Right cardiac atrium (tissue), 5 donors: ENCODE results near the gene BOK. TPM values are rescaled to one million over a fixed set of nuclear protein-coding genes. Genes with fewer than 3 reads are reported as not detected.
"Not testable (repeated sequence)": the region's sequence is repeated elsewhere in the genome, so short reads cannot be mapped to it uniquely, and the experiment has no call there.

Experiments used
- ATAC-seq, 2 donors: fragments of 200-7000 bp; cut with Tn5 transposase; one replicate each; pipeline versions ENCODE4 v1.8.0 to v1.9.1; 2020; ENCODE audit warnings: moderate library complexity in 2 of 2, mild to moderate bottlenecking in 1 of 2
- DNase-seq, 3 donors: peaks; one replicate each; pipeline ENCODE4 v3.0.0-alpha.2; 2020
- H3K27ac ChIP-seq: one replicate; pipeline ENCODE4 v1.5.1; 2013; ENCODE audit warnings: mild to moderate bottlenecking, low read length, control low read depth, moderate library complexity
- H3K27me3 ChIP-seq: one replicate; pipeline ENCODE4 v1.6.1; 2013; ENCODE audit not compliant: control insufficient read depth, insufficient read depth
- H3K4me1 ChIP-seq: one replicate; pipeline ENCODE4 v1.6.1; 2013; ENCODE audit warnings: low read length; ENCODE audit not compliant: control insufficient read depth, insufficient read depth
- H3K4me3 ChIP-seq: one replicate; pipeline ENCODE4 v1.5.1; 2013; ENCODE audit warnings: low read length, control low read depth
- H3K9me3 ChIP-seq: one replicate; pipeline ENCODE4 v1.6.1; 2013; ENCODE audit warnings: low read length; ENCODE audit not compliant: control insufficient read depth
- WGBS: extraction: QIAGEN DNeasy Blood & Tissue Kit; methylation state at CpG from one replicate; pipeline ENCODE4 v1.1.7; 2013; 5-methylcytosine and 5-hydroxymethylcytosine counted together
- intact Hi-C, 4 donors: fragments of 100-400 bp; cut with DNase I; formaldehyde crosslinking; loops; one replicate each; pipeline versions ENCODE4 v1.11.0 to v1.14.0; 2022 to 2023
- polyA plus RNA-seq: library from polyadenylated mRNA; stranded (reverse); fragments of 200-250 nt; gene quantifications from one replicate; pipeline ENCODE4 v1.2.3, GENCODE V29; 2013
- total RNA-seq, 4 donors: library from RNA; stranded (reverse); fragmentation: NEBNext Ultra II Directional; extraction: Animal tissue kit (Norgen Biotek cat#: 25700); gene quantifications; one replicate each; pipeline ENCODE4 v1.2.1, GENCODE V29; 2021
- donor health status: healthy with polysubstance abuse.
- donor health status: DM: no; HTN: yes; CAD: no.
- donor health status: DM: no; HTN: no; CAD: no.
- donor health status: DM: no; HTN: yes; CAD: no; lungs with severe emphysema.
- donor health status: DM: yes; HTN: yes; CAD: no.

The BOK gene
- total and polyA plus RNA-seq, 5 donors: 2.8 to 15.0 (median 3.5) TPM

DNA sequence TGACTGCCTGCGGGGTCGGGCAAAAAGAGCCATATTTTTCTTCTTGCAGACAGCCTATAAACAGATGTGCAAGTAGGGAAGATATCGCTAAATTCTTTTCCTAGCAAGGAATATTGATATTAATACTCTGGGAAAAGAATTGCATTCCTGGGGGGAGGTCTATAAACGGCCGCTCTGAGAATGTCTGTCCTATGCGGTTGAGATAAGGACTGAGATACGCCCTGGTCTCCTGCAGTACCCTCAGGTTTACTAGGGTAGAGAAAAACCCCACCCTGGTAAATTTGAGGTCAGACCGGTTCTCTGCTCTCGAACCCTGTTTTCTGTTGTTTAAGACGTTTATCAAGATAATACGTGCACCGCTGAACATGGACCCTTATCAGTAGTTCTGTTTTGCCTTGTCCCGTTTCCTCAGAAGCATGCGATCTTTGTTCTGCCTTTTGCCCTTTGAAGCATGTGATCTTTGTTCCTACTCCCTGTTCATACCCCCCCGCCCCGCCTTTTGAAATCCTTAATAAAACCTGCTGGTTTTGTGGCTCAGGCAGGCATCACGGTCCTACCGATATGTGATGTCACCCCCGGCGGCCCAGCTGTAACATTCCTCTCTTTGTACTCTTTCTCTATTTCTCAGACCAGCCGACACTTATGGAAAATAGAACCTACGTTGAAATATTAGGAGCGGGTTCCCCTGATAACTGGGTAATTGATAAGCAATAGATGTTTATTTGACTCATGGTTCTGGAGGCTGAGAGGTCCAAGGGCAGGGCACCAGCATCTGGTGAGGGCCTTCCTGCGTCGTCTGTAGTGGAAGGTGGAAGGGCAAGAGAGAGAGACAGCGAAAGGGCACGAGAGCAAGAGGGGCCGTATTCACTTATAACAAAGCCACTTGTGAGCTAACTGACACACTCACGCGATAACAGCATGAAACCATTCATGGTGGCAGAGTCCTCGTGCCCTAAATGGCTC is 32.4 kb upstream of the BOK start:
- WGBS: 89% methylated on average over 31 of the region's 31 CpGs
- H3K9me3 ChIP-seq, H3K4me3 ChIP-seq, ATAC-seq, H3K4me1 ChIP-seq, DNase-seq, H3K27ac ChIP-seq, H3K27me3 ChIP-seq, intact Hi-C loops: not testable (repeated sequence)

- Histone ChIP-seq H3K27me3 (no peaks in the 10 kb centered on the region), H3K4me1 (no peaks in the 10 kb centered on the region), H3K27ac (no peak overlapping the region), H3K9me3 (no peaks in the 10 kb centered on the region), H3K4me3 (no peak overlapping the region)
- intact Hi-C loops: no loop called here
- no peak for DNase-seq
- 70% methylated on average over 8 of the region's 8 CpGs for WGBS
- no peak for ATAC-seq
These were observed 28.0 kb upstream of the BOK start for GRCh38 chr2:241530571-241530970.

DNA sequence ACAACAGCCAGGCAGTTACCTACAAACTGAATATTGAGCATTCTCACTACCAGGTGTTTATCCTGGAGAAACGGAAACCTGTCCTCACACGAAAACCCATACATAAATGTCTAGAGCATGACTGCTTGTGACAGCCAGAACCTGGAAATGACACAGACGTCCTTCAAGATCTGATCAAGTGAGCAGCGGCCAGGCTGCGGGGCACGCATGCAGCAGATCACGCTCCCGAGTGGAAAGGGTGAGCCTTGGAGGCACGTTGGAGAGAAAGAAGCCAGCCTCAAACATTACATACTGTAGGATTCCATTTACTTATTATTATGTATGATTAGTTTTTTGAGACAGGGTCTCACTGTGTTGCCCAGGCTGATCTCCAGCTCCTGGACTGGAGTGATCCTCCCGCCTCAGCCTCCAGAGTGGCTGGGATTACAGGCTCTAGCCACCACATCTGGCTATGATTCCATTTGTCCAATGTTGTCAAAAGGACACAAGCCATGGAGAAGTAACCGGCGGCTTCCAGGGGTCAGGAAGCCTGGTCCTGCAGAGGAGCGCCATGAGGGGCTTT is 27.3 kb upstream of the BOK start:
- H3K9me3 ChIP-seq: no peaks in the 10 kb centered on the region
- 74% methylated on average over 13 of the region's 13 CpGs for WGBS
- intact Hi-C loops: no loop called here

DNA sequence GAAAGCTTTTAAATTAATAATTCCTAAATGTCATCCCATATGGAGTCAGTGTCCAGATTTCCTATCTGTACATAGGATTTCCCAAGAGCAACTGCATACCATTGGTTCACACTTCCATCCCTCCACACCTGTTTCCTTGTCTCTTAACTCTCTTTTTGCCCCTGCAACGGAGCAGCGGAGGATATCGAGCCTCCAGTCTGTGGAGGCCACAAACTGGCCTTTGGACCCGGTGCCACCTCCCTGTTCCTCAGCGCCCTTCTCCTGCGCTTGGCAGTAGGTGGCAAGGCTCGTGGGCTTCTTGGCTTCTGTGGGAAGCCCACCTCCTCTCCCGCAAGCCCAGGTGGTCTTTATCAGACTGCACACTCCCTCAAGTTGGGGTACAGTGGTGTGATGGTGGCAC is 26.4 kb upstream of the BOK start:
- ATAC-seq: no peak

More for the DNA sequence above, 27.3 kb upstream of the BOK start:
- H3K27ac ChIP-seq: no peak overlapping the region
- H3K27me3 ChIP-seq: no peaks in the 10 kb centered on the region
- no peak for ATAC-seq
- no peak overlapping the region for H3K4me3 ChIP-seq
- no peaks in the 10 kb centered on the region for H3K4me1 ChIP-seq
- no peak for DNase-seq

DNA sequence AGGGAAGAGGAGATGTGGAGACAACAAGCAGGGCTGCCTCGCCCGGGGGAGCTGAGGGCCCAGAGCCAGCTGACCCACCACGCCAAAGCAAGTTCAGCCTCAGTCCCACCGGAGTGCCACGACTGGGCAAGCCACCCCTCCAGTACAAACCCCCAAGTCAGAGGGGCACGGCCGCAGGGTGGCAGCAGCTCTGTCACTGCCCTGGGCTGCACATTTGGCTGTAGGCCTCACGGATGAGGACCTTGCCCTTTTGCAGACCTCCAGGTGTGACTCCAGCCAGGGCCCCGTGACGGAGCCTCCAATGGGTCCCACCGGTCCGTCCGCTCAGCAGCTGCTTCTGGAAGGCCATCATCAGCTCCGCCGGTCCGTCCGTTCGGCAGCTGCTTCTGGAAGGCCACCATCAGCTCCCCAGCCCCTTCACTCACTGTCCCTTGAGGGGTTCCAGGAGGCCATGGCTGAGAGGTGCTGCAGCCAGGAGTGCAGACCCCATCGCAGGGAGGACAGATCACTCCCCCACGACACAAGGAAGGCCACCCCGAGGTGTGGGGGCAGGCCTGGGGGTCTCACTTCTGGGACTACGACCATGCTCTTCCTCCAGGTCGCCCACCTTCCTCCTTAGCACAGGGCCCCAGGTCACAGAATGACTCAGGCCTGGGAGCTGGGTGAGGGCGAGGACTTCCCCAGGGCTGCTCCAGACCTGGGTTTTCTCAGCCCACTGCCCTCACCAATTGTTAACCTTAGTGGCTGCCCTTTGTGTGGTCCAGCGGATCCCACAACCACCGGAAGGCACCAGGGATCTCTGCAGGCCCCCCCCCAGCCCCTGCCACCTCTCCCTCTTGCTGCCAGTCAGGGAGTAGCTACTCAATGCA is 25.6 kb upstream of the BOK start:
- intact Hi-C loops: no loop called here
- Histone ChIP-seq H3K4me3 (no peak overlapping the region), H3K9me3 (no peaks in the 10 kb centered on the region), H3K4me1 (no peaks in the 10 kb centered on the region), H3K27ac (no peak overlapping the region), H3K27me3 (no peaks in the 10 kb centered on the region)
- ATAC-seq (peak in 1 of 2 donors; percentile 19), DNase-seq (no peak)
- 82% methylated on average over 26 of the region's 26 CpGs for WGBS

More for the DNA sequence above, 26.4 kb upstream of the BOK start:
- Histone ChIP-seq H3K9me3 (no peaks in the 10 kb centered on the region), H3K27ac (no peak overlapping the region), H3K27me3 (no peaks in the 10 kb centered on the region), H3K4me1 (no peaks in the 10 kb centered on the region), H3K4me3 (no peak overlapping the region)
- no peak for DNase-seq
- 92% methylated on average over 8 of the region's 8 CpGs for WGBS
- intact Hi-C loops: no loop called here

- H3K4me1 ChIP-seq: no peaks in the 10 kb centered on the region
- DNase-seq (no peak), ATAC-seq (no peak)
- H3K27ac ChIP-seq: no peak overlapping the region
- intact Hi-C loops: no loop called here
- no peak overlapping the region for H3K4me3 ChIP-seq
- H3K9me3 ChIP-seq: no peaks in the 10 kb centered on the region
- H3K27me3 ChIP-seq: no peaks in the 10 kb centered on the region
- 77% methylated on average over 7 of the region's 7 CpGs for WGBS
These were observed 24.3 kb upstream of the BOK start for GRCh38 chr2:241534293-241534692.

DNA sequence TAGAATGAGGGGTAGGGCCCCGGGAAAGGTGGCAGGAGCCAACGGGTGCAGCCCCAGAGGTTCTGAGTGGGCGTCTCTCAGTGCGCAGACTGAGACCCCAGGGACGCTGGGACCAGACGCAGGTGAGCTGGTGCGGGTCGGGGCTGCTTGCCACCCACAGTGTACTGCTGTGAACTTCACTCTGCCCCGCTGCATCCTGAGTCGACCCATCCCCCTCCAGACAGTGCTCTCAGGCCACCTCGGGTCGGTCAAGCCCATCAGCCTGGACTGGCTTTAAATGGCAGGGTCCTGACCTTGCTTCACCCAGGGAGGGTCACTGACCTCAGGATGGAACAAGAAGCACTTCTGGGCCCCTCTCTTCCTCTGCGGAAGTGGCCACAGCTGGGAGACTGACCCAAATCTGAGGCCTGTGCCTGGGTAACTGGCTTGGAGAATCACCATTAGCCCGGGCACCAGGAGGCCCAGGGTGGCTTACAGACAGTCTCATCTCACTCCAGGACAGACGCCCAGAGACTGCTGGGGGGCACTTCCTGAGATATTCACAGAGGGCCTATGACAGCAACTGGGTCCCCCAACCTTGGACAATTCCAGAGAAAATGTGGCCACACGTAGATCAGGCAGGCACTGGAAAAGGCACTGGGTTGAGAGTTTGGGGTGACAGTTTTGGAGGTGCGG is 23.7 kb upstream of the BOK start:
- Histone ChIP-seq H3K27me3 (no peaks in the 10 kb centered on the region), H3K4me3 (no peak overlapping the region), H3K4me1 (no peaks in the 10 kb centered on the region), H3K9me3 (no peaks in the 10 kb centered on the region), H3K27ac (no peak overlapping the region)
- 75% methylated on average over 17 of the region's 17 CpGs for WGBS
- no peak for DNase-seq
- intact Hi-C loops: no loop called here
- peak in 1 of 2 donors; percentile 18 for ATAC-seq

GRCh38 chr2:241535871-241536655 is 22.5 kb upstream of the BOK start:
- no peak overlapping the region for H3K4me3 ChIP-seq
- no peaks in the 10 kb centered on the region for H3K27me3 ChIP-seq
- no peak overlapping the region for H3K27ac ChIP-seq
- intact Hi-C loops: no loop called here
- no peaks in the 10 kb centered on the region for H3K9me3 ChIP-seq
- no peak for DNase-seq
- ATAC-seq: no peak
- H3K4me1 ChIP-seq: peaks cover 2% of the 10 kb centered on the region
- 63% methylated on average over 13 of the region's 13 CpGs for WGBS

- H3K4me3 ChIP-seq: no peak overlapping the region
- WGBS: 86% methylated on average over 15 of the region's 15 CpGs
- H3K9me3 ChIP-seq: no peaks in the 10 kb centered on the region
- ATAC-seq: no peak
- intact Hi-C loops: no loop called here
- no peak overlapping the region for H3K27ac ChIP-seq
- DNase-seq: no peak
- no peaks in the 10 kb centered on the region for H3K27me3 ChIP-seq
- peaks cover 6% of the 10 kb centered on the region for H3K4me1 ChIP-seq
These were observed 19.5 kb upstream of the BOK start for GRCh38 chr2:241538838-241539615.
